Regular cardiac myocyte (primary cell): ENCODE results near the gene PCDHA1. TPM values are rescaled to one million over a fixed set of nuclear protein-coding genes. Genes with fewer than 3 reads are reported as not detected.

ENCODE experiments used
- total RNA-seq: library from RNA; depleted of rRNA; stranded (reverse); fragments of >200 nt; gene quantifications from 2 replicates; pipeline ENCODE4 v1.2.3, GENCODE V29; 2014

Gene PCDHA1
- total RNA-seq, result 0.28 TPM in 1 of 2 replicates, not detected in the other

DNA sequence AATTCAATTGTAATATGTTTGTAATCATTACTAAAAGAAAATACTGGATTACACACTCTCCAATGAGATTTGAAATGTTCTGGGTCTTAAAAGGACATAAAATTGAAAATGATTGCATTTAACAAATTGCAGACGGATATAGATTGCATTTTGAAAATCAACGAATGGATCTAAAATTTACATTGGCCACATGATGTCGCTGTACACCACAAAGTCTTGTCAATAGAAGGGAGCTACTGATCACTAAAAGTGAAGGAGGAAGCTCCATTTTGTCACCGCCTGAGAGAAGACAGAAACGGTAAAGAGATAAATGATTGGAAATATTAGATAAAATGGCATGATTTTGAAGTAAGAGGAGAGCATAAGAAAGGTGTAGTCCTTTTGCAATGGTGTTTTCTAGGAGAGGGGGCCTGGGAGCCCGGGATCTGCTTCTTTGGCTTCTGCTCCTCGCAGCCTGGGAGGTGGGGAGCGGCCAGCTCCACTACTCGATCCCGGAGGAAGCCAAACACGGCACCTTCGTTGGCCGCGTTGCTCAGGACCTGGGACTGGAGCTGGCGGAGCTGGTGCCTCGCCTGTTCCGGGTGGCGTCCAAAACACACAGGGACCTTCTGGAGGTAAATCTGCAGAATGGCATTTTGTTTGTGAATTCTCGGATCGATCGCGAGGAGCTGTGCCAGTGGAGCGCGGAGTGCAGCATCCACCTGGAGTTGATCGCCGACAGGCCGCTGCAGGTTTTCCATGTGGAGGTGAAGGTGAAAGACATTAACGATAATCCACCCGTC, at the start of gene PCDHA1:
TSS of gene PCDHA1 (plus strand) at position 236 of the 782 bp plus-strand sequence.

DNA sequence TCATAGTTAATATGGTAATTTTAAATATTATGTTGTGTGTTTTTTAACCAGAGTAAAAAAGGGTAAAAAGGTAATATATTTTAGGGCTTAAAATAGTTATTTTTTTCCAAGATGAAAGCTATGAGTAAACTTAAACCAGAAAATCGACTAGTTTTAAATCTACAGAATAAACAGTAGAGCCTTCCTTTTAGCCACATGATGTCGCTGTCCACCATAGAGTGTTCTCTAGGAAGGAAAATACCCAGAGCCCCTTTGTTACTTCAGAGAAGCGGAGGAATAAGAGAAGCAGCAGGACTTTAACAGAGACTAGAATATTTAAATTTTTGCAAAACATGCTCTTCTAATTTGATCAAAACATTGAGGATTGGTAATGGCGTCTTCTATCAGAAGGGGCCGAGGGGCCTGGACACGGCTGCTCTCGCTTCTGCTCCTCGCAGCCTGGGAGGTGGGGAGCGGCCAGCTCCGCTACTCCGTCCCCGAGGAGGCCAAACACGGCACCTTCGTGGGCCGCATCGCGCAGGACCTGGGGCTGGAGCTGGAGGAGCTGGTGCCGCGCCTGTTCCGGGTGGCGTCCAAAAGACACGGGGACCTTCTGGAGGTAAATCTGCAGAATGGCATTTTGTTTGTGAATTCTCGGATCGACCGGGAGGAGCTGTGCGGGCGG, 8.8 kb downstream of the PCDHA1 start, which contains the start of gene PCDHA2:
TSS of gene PCDHA2 (plus strand) at position 258 of the 664 bp plus-strand sequence.

DNA sequence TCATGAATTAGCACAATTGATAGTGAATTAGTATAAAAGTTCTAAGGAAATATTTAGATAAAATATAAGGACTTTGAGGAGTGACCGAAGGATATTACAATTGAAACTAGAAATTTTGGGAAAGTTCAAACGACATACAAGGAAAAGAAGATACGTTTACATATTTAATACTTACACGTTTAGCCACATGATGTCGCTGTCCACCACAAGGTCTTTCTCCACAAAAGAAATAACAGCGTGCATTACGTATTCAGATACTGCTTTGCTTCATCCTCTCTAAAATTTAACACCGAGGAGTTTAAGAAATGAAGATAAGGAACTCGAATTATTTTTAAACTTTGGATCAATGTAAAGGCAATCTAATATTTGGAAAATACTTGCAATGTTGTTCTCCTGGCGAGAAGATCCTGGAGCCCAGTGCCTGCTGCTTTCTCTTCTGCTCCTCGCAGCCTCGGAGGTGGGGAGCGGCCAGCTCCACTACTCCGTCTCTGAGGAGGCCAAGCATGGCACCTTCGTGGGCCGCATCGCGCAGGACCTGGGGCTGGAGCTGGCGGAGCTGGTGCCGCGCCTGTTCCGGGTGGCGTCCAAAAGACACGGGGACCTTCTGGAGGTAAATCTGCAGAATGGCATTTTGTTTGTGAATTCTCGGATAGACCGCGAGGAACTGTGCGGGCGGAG, 15.0 kb downstream of the PCDHA1 start, which contains the start of gene PCDHA3:
TSS of gene PCDHA3 (plus strand) at position 242 of the 678 bp plus-strand sequence.

DNA sequence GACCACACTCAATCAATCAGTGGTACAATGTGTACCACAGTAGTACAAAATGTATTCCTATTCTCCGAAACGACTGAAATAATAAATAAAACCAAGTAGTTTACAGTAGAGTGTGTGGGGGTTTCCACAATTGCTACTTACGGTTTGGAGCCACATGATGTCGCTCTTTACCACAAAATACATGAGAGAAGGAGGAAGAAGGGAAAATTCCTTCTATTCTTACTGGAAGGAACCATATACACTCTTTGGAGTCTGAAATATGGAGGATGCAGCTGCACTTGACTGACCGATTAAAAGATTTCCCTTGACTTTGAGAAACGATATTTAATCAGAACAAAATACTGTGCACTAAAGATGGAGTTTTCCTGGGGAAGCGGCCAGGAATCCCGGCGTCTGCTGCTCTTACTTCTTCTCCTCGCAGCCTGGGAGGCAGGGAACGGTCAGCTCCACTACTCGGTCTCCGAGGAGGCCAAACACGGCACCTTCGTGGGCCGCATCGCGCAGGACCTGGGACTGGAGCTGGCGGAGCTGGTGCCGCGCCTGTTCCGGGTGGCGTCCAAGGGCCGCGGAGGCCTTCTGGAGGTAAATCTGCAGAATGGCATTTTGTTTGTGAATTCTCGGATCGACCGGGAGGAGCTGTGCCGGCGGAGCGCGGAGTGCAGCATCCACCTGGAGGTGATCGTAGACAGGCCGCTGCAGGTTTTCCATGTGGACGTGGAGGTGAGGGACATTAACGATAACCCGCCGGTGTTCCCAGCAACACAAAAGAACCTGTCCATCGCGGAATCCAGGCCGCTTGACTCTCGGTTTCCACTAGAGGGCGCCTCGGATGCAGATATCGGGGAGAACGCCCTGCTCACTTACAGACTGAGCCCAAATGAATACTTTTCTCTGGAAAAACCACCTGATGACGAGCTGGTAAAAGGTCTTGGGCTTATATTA, 21.2 kb downstream of the PCDHA1 start, which contains the start of gene PCDHA4:
TSS of gene PCDHA4 (plus strand) at position 235 of the 942 bp plus-strand sequence.

DNA sequence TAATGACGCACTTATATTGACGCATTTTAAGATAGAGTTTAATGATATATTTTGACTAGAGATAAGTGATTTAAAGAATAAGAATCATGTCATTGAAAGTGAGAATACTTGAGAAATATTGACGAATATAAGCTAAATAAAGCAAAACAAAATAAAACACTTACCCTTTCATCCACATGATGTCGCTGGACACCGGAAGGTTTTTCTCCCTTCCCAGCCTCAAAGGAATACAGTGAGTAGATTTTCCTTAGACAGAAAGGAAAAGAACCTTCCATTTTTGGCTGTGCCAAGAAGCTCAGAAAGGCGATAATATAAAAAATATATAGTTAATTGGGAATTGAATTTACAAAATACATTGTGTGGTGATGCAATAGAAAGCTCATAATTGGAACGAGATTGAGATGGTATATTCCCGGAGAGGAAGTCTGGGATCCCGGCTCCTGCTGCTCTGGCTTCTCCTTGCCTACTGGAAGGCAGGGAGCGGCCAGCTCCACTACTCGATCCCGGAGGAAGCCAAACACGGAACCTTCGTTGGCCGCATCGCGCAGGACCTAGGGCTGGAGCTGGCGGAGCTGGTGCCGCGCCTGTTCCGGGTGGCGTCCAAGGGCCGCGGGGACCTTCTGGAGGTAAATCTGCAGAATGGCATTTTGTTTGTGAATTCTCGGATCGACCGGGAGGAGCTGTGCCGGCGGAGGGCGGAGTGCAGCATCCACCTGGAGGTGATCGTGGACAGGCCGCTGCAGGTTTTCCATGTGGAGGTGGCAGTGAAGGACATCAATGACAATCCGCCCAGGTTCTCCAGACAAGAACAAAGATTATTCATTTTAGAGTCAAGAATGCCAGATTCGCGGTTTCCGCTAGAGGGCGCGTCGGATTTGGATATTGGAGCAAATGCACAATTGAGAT, 35.7 kb downstream of the PCDHA1 start, which contains the start of gene PCDHA5:
TSS of gene PCDHA5 (plus strand) at position 239 of the 906 bp plus-strand sequence.

DNA sequence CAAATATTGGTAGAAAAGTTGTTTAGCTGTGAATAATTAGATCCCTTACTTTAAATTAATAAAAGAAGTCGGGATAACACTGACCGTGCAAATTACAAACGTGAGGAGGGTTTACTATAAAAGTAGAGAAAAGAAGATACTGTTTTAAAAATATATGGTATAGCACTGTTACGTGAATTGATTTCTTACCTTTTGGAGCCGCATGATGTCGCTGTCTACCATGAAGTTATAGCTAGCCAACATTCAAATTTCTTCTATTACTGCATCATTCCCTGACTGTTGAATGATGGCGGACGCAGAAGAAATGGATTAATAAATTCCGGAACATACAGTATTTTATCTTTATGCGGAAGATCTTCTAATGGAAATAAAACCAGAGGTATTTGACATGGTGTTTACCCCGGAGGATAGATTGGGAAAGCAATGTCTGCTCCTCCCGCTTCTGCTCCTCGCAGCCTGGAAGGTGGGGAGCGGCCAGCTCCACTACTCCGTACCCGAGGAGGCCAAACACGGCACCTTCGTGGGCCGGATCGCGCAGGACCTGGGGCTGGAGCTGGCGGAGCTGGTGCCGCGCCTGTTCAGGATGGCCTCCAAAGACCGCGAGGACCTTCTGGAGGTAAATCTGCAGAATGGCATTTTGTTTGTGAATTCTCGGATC, 41.9 kb downstream of the PCDHA1 start, which contains the start of gene PCDHA6:
TSS of gene PCDHA6 (plus strand) at position 257 of the 658 bp plus-strand sequence. CDS start at position 389, 132 bp downstream.

DNA sequence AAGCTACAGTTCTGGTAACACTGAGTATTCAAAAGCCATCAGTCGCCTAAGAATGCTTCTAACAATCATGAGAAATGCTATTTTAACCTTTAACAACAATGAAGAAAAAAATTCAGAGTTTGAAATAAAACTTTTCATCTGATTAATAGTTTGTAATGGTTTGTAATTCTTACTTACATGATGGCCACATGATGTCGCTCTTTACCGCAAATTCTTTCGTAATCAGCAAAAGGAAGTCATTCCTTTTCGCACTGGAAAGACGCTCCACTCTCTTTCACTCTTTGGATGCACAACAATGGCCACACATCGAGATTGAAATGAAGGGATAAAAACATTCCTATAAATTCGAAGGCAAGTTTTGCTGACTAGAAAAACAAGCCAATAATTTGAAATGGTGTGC, 48.1 kb downstream of the PCDHA1 start, which contains the start of gene PCDHA7:
TSS of gene PCDHA7 (plus strand) at position 277 of the 400 bp plus-strand sequence. CDS start at position 392, 115 bp downstream.

DNA sequence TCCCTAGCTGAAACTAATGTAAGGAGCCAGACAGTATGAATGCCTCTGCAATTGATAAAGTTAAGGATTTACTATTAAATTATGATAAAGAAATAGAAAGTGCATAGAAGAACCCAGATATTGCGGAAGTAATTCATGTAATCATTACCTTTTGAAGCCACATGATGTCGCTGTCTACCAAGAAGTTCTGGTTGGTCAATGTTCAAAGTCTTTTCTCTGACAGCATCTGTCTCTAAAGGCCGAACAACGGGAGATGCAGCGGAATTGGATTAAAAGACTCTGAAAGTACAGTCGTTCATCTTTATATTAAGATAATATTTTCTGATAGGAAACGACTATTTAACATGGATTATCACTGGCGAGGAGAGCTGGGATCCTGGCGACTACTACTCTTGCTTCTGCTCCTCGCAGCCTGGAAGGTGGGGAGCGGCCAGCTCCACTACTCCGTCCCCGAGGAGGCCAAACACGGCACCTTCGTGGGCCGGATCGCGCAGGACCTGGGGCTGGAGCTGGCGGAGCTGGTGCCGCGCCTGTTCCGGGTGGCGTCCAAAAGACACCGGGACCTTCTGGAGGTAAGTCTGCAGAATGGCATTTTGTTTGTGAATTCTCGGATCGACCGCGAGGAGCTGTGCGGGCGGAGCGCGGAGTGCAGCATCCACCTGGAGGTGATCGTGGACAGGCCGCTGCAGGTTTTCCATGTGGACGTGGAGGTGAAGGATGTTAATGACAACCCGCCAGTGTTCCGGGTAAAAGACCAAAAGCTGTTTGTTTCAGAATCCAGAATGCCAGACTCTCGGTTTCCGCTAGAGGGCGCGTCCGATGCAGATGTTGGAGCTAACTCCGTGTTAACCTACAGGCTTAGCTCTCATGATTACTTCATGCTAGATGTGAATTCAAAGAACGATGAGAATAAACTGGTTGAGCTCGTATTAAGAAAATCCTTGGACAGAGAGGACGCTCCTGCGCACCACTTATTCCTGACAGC, 55.3 kb downstream of the PCDHA1 start, which contains the start of gene PCDHA8:
TSS of gene PCDHA8 (plus strand) at position 210 of the 985 bp plus-strand sequence. CDS start at position 345, 135 bp downstream.

DNA sequence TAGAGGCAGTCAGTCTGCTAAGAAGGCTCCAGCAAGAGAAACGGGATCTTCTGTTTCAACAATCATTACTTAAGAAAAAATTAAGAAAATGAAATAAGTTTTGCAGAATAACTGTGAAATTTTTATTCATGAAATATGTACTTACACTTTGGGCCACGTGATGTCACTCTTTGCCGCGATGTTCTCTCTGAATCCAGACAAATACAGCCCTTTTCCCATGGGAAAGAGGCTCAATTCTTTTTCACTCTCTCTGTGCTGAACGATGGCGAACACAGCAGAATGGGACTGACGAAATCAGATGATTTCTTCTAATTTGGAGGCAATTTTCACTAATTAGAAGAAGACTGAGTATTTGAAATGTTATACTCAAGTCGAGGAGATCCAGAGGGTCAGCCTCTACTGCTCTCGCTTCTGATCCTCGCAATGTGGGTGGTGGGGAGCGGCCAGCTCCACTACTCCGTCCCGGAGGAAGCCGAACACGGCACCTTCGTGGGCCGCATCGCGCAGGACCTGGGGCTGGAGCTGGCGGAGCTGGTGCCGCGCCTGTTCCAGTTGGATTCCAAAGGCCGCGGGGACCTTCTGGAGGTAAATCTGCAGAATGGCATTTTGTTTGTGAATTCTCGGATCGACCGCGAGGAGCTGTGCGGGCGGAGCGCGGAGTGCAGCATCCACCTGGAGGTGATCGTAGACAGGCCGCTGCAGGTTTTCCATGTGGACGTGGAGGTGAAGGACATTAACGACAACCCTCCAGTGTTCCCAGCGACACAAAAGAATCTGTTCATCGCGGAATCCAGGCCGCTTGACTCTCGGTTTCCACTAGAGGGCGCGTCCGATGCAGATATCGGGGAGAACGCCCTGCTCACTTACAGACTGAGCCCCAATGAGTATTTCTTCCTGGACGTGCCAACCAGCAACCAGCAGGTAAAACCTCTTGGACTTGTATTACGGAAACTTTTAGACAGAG, 62.5 kb downstream of the PCDHA1 start, which contains the start of gene PCDHA9:
TSS of gene PCDHA9 (plus strand) at position 244 of the 964 bp plus-strand sequence. CDS start at position 358, 114 bp downstream.

DNA sequence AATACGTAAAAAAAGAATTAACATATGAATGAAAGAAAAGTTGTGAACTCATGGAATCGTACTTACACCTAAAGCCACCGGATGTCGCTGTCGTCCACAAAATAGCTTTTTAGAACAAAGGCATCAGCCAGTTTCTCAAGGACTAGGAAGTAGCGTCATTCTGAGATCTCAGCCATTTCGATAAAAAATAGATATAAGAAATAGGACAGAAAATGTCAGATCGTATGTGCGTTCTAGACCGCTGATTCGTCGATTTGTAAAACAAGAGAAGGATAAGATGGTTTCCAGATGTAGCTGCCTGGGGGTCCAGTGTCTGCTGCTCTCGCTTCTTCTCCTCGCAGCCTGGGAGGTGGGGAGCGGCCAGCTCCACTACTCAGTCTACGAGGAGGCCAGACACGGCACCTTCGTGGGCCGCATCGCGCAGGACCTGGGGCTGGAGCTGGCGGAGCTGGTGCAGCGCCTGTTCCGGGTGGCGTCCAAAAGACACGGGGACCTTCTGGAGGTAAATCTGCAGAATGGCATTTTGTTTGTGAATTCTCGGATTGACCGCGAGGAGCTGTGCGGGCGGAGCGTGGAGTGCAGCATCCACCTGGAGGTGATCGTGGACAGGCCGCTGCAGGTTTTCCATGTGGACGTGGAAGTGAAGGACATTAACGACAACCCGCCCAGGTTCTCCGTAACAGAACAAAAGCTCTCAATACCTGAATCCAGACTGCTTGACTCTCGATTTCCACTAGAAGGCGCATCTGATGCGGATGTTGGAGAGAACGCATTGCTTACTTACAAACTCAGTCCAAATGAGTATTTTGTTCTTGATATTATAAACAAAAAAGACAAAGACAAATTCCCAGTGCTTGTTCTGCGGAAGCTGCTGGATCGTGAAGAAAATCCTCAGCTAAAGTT, 70.1 kb downstream of the PCDHA1 start, which contains the start of gene PCDHA10:
TSS of gene PCDHA10 (plus strand) at position 126 of the 903 bp plus-strand sequence. CDS start at position 278, 152 bp downstream.

DNA sequence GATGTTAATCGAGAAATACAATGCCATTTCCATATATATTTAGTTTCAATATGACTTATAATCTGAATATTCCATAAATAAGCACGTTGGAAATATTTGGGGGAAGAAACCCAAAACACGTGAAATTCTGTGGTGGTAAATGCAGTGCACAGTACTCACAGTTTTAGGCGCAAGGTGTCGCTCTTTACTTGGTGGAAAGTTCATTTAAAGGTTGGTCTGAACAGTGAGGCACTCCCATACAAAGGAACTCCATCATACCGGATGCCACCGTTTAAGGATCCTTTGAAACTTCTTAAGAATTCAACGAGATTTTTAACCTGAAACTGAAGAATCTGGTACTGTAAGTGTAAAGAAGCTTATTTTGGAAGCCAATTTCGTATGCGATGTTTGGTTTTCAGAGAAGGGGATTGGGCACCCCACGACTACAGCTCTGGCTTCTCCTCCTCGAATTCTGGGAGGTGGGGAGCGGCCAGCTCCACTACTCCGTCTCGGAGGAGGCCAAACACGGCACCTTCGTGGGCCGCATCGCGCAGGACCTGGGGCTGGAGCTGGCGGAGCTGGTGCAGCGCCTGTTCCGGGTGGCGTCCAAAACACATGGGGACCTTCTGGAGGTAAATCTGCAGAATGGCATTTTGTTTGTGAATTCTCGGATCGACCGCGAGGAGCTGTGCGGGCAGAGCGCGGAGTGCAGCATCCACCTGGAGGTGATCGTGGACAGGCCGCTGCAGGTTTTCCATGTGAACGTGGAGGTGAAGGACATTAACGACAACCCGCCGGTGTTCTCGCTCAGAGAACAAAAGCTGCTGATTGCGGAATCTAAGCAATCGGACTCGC, 83.0 kb downstream of the PCDHA1 start, which contains the start of gene PCDHA11:
TSS of gene PCDHA11 (plus strand) at position 237 of the 834 bp plus-strand sequence. CDS start at position 384, 147 bp downstream.

DNA sequence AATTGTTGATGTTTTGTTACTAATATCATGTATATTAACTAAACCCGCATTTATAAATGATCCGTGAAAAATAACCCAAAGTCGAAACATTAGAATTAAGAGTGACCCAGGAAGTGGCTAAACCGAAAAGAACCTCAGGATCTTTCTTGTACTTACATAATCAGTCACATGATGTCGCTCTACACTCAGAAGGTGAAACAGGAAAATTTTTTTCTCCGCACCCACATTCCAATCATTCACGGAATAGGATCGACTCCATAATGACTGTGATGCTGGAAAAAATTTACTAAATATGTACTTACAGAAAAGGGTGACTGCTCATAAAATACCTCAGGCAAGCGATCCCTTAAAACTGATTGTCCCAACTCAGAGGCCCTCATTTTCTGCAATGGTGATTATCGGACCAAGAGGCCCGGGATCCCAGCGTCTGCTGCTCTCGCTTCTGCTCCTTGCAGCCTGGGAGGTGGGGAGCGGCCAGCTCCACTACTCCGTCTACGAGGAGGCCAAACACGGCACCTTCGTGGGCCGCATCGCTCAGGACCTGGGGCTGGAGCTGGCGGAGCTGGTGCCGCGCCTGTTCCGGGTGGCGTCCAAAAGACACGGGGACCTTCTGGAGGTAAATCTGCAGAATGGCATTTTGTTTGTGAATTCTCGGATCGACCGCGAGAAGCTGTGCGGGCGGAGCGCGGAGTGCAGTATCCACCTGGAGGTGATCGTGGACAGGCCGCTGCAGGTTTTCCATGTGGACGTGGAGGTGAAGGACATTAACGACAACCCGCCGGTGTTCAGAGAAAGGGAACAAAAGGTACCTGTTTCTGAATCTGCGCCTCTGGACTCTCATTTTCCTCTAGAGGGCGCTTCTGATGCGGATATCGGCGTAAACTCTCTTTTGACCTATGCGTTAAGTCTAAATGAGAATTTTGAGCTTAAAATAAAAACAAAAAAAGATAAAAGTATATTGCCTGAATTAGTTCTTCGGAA, 89.4 kb downstream of the PCDHA1 start, which contains the start of gene PCDHA12:
TSS of gene PCDHA12 (plus strand) at position 224 of the 981 bp plus-strand sequence. CDS start at position 389, 165 bp downstream.

DNA sequence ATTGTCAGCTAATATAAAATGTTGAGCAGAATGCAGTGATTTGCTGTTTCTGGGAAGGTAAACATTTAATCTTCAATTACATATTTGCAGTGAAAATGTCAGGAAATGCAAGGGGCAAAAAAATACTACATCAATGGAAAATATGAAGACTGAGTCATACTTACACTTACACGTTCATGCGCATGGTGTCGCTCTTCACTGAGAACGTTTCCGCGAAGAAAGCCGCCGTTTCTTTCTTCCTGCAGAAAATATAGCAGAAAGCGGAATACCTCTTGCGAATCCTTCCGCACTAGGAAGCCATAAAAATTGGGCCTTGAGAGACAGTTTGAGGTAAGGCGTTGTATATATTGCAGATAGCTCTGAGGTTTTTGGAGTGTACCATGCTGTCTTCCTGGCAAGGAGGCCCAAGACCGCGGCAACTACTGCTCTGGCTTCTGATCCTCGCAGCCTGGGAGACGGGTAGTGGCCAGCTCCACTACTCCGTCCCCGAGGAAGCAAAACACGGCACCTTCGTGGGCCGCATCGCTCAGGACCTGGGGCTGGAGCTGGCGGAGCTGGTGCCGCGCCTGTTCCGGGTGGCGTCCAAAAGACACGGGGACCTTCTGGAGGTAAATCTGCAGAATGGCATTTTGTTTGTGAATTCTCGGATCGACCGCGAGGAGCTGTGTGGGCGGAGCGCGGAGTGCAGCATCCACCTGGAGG, 96.1 kb downstream of the PCDHA1 start, which contains the start of gene PCDHA13:
TSS of gene PCDHA13 (plus strand) at position 236 of the 702 bp plus-strand sequence. CDS start at position 381, 145 bp downstream.

